Stimulated activated CD8-positive, alpha-beta memory T cell treated with anti-CD3 and anti-CD28 coated beads, Interleukin-15, amount 100 ng/mL, for 24 hours (primary cell): ENCODE measurements around the gene CD151.

ENCODE experiments used
- DNase-seq: peaks from one replicate; pipeline ENCODE4 v3.0.0-alpha.2; 2020; ENCODE audit warnings: low read depth

CD151 gene

GRCh38 chr11:871472-871871, 38.7 kb downstream of the CD151 start:
- DNase-seq, result no peak

GRCh38 chr11:872799-873198, 40.0 kb downstream of the CD151 start:
- DNase-seq, result no peak

- DNase-seq, result no peak
Observed at GRCh38 chr11:873706-874105, 41.0 kb downstream of the CD151 start.

- DNase-seq, result no peak
Observed at GRCh38 chr11:875203-875602, 42.5 kb downstream of the CD151 start.

GRCh38 chr11:875769-876301, 43.1 kb downstream of the CD151 start:
- DNase-seq, result no peak

GRCh38 chr11:876545-876944, 43.8 kb downstream of the CD151 start:
- no peak for DNase-seq

GRCh38 chr11:877565-877964, 44.8 kb downstream of the CD151 start:
- no peak for DNase-seq

GRCh38 chr11:880447-880846, 47.7 kb downstream of the CD151 start:
- DNase-seq, result no peak

- DNase-seq, result no peak
Observed at GRCh38 chr11:882596-882995, 49.8 kb downstream of the CD151 start.

GRCh38 chr11:883527-883926, 50.8 kb downstream of the CD151 start:
- no peak for DNase-seq

GRCh38 chr11:884578-885070, 51.9 kb downstream of the CD151 start:
- DNase-seq, result no peak

GRCh38 chr11:886568-886967, 53.8 kb downstream of the CD151 start:
- no peak for DNase-seq

- DNase-seq, result no peak
Observed at GRCh38 chr11:887589-887988, 54.8 kb downstream of the CD151 start.
